ENCODE data around the gene PIAS1.
A peak's percentile ranks its signal among the peaks of the same experiment; 100 is the strongest.

PIAS1 gene

DNA sequence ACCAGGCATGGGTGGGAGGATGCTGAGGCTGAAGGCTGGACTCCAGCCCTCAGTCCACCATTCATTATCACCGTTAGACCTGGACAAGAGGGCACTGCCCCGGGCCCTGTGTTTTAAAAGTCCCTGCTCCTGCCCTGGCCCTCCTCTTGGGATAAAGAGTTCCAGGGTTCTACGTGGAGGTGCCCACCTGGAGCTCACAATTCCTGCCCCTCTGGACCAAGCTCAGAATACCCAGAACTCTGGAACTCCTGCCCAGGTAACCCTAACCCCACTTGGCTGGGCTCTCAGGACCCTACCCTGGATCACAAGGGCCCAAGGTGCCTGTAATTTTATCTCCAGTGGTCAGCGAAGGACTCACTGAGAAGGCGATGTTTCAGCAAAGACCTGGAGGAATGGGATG lies 149.8 kb downstream of the PIAS1 start:
- Histone ChIP-seq H3K36me3 (replicated peaks) (peaks cover 28% of the 10 kb centered on the region), H3K9me3 (no peaks in the 10 kb centered on the region), H3K4me3 (no peak overlapping the region), H3K27me3 (ENCODE audit: low read depth) (no peaks in the 10 kb centered on the region), H3K4me1 (peaks cover 28% of the 10 kb centered on the region)
- in situ Hi-C loops (cut with MboI; ENCODE audit: low sequenced_read_pairs), result no loop called here
- no peak for DNase-seq (ENCODE audit: low spot score in 2 of 2)

DNA sequence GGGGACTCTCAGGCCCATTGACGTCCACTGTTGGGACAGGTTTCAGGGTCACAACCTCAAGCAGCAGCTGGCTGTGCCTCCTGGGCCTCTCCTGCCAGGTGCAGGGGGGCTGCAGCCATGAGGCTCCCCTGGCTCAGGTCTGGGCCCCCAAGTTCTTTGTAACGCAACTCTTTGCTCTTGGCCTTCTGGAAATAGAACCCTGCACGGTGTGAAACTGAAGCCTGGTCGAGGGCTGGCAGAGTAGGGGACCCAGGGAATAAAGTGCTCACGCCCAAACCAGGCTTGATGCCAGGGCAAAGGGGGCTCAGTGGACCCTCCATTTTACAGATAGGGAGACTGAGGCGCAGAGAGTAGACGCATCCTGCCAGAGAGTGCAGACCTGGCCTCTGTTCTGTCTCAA lies 150.2 kb downstream of the PIAS1 start:
- Histone ChIP-seq H3K27me3 (ENCODE audit: low read depth) (no peaks in the 10 kb centered on the region), H3K9me3 (no peaks in the 10 kb centered on the region), H3K4me1 (peaks cover 28% of the 10 kb centered on the region), H3K36me3 (replicated peaks) (peaks cover 32% of the 10 kb centered on the region), H3K4me3 (no peak overlapping the region)
- in situ Hi-C loops (cut with MboI; ENCODE audit: low sequenced_read_pairs), result no loop called here
- no peak for DNase-seq (ENCODE audit: low spot score in 2 of 2)

DNA sequence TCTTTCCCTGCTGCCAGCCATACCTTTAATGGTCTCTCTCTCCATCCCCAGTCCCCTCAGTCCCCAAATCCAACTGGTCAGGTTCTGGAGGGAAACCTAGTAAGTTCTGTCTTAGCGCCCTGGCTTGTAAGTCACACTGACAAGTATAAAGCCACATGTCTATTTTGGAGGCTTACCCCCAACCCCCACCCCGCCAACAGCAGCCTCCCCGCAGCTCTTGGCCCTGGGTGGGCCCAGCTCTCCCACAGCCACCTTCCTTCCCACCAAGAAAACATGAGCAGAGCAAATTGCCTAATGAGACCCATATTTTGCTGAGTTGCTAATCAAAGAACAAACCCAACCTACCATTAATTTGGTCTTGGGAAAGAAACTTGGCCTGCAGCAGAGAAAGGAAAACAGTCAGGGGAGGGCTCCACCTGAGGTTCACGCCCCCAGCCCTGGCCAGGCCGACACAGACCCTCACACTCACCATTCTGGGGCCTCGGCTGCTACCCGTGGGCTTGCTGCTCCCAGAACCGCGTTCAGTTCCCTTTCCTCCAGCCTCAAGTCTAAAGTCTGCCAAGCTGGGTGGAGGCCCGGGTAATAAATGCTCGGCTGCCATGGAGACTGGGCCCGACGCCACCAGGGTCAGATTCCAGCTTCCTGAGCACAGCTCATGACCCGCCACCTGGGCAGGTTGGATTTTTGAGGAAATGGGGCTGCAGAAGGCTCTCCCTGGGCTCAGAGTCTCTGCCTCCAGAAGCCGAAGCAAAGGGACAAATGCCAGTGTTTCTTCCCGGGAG lies 150.9 kb downstream of the PIAS1 start, which contains the start of gene CALML4:
Gene CALML4, minus strand, starts transcription at position 557 of the 782 bp plus-strand sequence. Its CDS starts 85 bp downstream, at position 472.
- Histone ChIP-seq H3K36me3 (replicated peaks) (peaks cover 38% of the 10 kb centered on the region), H3K27me3 (ENCODE audit: low read depth) (no peaks in the 10 kb centered on the region), H3K9me3 (no peaks in the 10 kb centered on the region), H3K4me3 (no peak within 1 kb of the TSS), H3K4me1 (peaks cover 28% of the 10 kb centered on the region)
- in situ Hi-C loops (cut with MboI; ENCODE audit: low sequenced_read_pairs), result no loop called here
- DNase-seq (ENCODE audit: low spot score in 2 of 2), result no peak

DNA sequence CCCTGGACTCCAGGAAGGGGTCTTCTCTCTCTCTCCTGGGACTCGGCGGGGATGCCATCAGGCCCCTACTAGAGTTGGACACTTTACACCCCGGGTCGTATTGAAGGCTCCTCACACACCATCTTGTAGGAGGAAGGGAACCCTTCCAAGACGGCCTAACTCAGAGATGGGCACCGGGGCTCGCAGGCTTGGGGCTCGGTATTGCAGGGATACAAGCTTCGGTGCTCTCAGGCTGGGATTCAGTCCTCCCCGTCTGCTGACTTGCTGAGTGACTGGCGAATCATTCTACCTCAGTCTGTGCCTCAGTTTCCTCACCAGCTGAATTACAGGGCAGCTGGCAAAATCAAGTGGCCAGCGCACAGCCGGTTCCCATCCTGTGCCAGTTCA lies 151.4 kb downstream of the PIAS1 start:
- Histone ChIP-seq H3K4me3 (no peak overlapping the region), H3K4me1 (peaks cover 22% of the 10 kb centered on the region), H3K9me3 (no peaks in the 10 kb centered on the region), H3K27me3 (ENCODE audit: low read depth) (no peaks in the 10 kb centered on the region), H3K36me3 (replicated peaks) (peaks cover 44% of the 10 kb centered on the region)
- in situ Hi-C loops (cut with MboI; ENCODE audit: low sequenced_read_pairs), result no loop called here
- DNase-seq (ENCODE audit: low spot score in 2 of 2), result no peak

DNA sequence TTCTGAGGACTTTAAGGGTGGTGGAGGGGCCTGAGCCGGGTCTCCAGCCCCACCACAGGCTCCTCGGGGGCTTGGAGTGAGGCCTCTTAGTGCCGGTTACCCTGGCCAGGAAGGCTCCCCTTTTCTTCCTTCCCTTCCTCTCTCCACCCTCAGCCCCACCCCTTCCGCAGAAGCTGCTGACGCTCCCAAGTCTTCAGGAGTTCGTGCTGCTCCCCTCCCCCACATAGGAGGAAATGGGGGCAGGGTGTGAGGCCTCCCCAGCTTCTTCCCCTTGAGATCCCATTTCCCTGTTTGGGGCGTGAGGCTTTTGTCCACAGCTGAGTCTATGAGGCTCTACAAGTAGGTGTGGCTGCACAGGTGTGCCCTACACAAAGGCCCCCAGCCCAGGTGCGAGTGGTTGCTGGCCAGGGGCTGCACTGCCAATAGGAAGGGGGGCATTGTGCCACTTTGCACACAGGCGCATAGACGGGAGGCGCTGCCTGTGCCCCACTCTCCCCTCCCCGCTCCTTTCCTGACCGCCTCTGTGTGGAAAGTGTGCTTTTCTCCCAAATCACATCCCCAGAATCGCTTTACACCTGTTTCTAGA lies 151.9 kb downstream of the PIAS1 start:
- in situ Hi-C loops (cut with MboI; ENCODE audit: low sequenced_read_pairs), result no loop called here
- H3K36me3 ChIP-seq (replicated peaks), result peaks cover 49% of the 10 kb centered on the region
- no peak overlapping the region for H3K4me3 ChIP-seq
- H3K9me3 ChIP-seq, result no peaks in the 10 kb centered on the region
- H3K27me3 ChIP-seq (ENCODE audit: low read depth), result no peaks in the 10 kb centered on the region
- peaks cover 18% of the 10 kb centered on the region for H3K4me1 ChIP-seq
- DNase-seq (ENCODE audit: low spot score in 2 of 2), result no peak

DNA sequence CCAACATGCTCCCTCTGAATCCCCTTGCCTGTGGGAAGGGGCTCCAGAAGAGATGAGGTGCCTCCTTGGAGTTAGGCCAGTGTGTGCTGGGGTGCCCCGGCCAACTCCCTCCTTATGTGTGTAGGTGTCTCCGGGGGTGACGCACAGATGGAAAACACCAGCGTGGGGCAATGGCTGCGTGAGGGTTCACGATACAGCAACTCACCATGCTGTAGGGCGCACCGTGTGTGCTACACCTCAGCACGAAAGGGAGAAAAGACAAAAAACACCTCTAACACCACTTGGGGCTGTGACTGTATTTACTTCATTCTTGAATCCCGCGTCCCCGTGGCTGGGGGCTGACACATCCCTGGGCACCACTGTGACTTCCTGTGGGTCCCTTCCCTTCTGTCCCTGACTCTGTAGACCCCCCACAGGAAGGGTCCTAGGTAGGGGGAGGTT lies 152.6 kb downstream of the PIAS1 start:
- in situ Hi-C loops (cut with MboI; ENCODE audit: low sequenced_read_pairs), result no loop called here
- no peaks in the 10 kb centered on the region for H3K27me3 ChIP-seq (ENCODE audit: low read depth)
- no peaks in the 10 kb centered on the region for H3K9me3 ChIP-seq
- H3K4me3 ChIP-seq, result no peak overlapping the region
- peaks cover 11% of the 10 kb centered on the region for H3K4me1 ChIP-seq
- peak in 1 of 2 experiments; percentile 8 for DNase-seq (ENCODE audit: low spot score in 2 of 2)
- peaks cover 54% of the 10 kb centered on the region for H3K36me3 ChIP-seq (replicated peaks)

DNA sequence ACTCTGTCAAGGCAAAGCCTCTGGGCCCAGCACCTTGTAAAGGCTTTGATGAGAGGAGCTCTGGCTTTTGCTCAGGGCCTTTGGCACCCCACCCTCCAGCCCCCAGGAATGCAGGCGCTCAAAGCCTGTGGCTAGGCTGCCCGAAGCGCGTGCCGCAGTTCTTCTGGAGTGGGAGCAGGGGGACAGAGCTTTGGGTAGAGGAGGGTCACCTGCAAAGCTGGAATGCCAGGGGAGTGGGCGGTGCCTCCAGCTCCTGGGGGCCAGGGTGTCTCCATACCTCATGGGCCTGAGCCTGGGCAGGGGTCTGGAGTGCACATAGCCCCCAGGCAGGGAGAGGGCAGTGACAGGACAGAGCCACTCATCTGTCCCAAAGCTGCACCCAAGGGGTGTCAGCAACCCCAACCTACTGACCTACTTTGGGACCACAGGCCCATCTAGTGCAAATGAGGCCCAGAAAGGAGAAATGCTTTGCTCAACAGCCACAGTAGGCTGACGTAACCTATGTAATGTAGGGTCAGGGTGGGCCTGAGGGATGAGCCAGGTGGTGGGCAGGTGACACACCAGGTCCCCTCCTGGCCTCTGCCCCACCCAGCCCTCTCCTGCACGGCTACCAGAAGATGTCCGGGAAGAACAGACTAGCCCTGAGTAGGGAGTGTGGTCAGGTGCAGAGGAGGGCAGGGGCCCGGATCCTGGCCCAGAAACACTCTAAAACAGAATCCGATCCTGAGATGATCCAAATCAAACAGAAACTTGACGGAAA lies 153.2 kb downstream of the PIAS1 start:
- Histone ChIP-seq H3K36me3 (replicated peaks) (peaks cover 59% of the 10 kb centered on the region), H3K9me3 (no peaks in the 10 kb centered on the region), H3K27me3 (ENCODE audit: low read depth) (no peaks in the 10 kb centered on the region), H3K4me3 (no peak overlapping the region), H3K4me1 (peaks cover 7% of the 10 kb centered on the region)
- peak in 1 of 2 experiments; percentile 7 for DNase-seq (ENCODE audit: low spot score in 2 of 2)
- in situ Hi-C loops (cut with MboI; ENCODE audit: low sequenced_read_pairs), result no loop called here

DNA sequence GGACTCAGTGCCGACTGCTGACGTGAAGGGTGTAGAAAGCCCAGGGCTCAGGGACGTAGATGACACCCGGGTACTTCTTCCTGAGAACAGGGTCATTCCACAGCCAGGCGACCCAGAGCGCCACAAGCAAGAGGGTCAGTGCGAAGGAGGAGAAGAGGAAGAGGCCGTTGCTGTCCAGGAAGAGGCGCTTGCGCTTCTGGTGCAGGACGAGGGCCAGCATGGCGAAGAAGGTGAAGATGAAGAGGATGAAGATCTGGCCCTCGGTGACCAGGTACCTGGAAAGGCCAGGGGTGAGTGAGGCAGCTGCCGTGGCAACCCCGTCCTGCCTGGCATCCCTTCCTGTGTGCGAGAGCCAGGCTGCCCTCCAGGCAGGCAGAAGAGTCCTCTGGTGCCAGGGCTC lies 154.0 kb downstream of the PIAS1 start:
- H3K36me3 ChIP-seq (replicated peaks), result peaks cover 65% of the 10 kb centered on the region
- H3K27me3 ChIP-seq (ENCODE audit: low read depth), result no peaks in the 10 kb centered on the region
- no peak overlapping the region for H3K4me3 ChIP-seq
- peaks cover 2% of the 10 kb centered on the region; the same call in 1 of the 2 replicates for H3K4me1 ChIP-seq
- in situ Hi-C loops (cut with MboI; ENCODE audit: low sequenced_read_pairs), result no loop called here
- no peaks in the 10 kb centered on the region for H3K9me3 ChIP-seq
- DNase-seq (ENCODE audit: low spot score in 2 of 2), result peak in 1 of 2 experiments; percentile 8

DNA sequence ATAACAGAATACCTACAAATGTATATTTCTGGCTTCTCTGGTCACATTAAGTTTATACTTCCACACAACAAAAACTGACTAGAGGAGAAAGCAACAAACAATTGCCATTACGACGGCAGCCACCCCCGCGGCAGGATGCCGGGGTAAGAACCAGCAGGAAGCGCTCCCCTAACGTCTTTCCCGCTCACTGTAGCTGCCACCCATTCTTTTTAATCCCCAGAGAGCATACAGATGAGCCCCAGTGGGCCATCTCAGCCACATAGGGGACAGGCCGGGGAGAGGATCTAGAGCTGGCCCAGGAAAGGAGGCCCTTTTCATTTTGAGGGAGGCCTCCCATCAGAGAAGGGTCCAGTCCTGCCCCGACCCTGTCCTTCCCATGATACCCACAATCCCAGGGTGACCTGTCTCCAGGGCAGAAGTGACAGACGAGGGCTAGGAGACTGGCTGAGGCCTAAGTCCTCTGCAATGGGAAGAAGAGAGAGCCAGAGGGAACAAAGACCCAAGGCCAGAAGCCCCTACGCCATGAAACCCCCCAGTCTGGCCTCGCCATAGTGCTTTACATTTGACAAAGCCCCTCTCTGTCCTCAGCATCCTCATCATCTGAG lies 154.6 kb downstream of the PIAS1 start:
- peak in 1 of 2 experiments; percentile 7 for DNase-seq (ENCODE audit: low spot score in 2 of 2)
- Histone ChIP-seq H3K9me3 (no peaks in the 10 kb centered on the region), H3K27me3 (ENCODE audit: low read depth) (no peaks in the 10 kb centered on the region), H3K36me3 (replicated peaks) (peaks cover 71% of the 10 kb centered on the region), H3K4me3 (no peak overlapping the region), H3K4me1 (no peaks in the 10 kb centered on the region)
- in situ Hi-C loops (cut with MboI; ENCODE audit: low sequenced_read_pairs), result no loop called here

DNA sequence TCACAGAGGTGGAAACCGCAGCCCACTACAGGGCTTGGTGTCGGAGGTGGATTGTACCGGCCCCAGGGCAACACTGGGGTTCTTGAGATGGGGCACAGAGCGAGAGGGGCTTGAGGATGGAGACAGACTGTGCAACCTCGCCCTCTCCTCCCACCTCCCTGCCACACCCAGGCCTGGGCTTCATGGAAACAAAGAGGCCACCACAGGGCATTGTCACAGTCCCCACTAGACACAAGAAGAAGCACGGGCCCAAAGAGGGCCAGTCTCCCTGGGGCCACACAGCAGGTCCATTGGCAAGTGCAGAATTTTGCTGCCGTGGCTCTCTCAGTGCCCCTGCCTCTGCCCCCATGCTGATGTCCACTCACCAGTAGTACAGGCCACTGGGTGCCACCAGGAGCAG lies 155.2 kb downstream of the PIAS1 start:
- H3K27me3 ChIP-seq (ENCODE audit: low read depth), result no peaks in the 10 kb centered on the region
- H3K36me3 ChIP-seq (replicated peaks), result peaks cover 74% of the 10 kb centered on the region
- no peaks in the 10 kb centered on the region for H3K9me3 ChIP-seq
- no peaks in the 10 kb centered on the region for H3K4me1 ChIP-seq
- in situ Hi-C loops (cut with MboI; ENCODE audit: low sequenced_read_pairs), result no loop called here
- DNase-seq (ENCODE audit: low spot score in 2 of 2), result no peak
- no peak overlapping the region for H3K4me3 ChIP-seq

DNA sequence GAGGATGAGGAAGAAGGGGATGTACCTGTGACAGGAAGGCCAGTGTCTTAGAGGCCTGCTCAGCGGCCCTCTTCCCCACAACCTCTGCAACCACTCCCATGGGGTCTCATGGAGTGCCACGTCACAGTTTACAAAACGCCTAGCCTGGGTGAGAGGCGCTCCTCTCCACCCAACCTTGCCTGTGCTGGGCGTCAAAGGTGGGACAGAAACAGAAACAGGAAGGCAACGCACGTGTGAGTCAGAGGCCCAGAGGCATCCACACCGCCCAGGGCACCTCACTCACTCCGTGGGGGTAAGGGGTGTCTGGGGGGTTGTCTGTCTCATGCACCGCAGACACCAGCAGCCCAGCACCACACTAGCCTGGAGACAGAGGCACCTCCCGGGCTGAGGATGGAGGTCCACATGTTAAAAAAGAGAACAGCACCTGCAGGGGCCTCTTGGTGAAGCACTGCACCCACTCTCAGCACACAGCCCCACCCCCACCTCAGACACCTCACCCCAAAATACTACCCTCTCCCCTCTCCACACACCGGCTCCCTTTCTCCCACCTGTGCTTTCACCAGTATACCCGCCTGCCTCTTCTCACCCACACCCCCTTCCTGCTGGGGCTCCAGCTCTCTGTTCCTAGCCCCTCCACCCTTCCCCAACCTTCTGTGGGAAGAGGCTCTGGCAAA lies 155.8 kb downstream of the PIAS1 start:
- peaks cover 78% of the 10 kb centered on the region for H3K36me3 ChIP-seq (replicated peaks)
- no peak overlapping the region for H3K4me3 ChIP-seq
- no peak for DNase-seq (ENCODE audit: low spot score in 2 of 2)
- H3K9me3 ChIP-seq, result no peaks in the 10 kb centered on the region
- in situ Hi-C loops (cut with MboI; ENCODE audit: low sequenced_read_pairs), result no loop called here
- H3K4me1 ChIP-seq, result no peaks in the 10 kb centered on the region
- H3K27me3 ChIP-seq (ENCODE audit: low read depth), result no peaks in the 10 kb centered on the region

DNA sequence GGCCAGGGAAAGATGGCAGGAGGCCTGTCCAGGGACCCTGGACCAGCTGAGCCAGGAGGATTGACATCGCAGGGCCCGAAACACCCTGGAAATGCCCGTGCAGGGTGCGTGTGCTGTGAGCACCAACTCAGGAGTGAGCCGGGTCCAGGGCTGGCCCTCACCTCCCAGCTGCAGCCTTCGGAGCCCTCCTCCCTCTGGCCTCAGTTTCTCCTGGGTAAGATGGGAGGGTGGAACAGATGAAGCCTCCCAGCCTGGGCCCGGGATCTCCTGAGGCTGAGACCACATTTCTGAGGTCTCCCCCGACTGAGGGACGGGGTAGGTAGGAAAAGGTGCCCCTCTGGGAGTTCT lies 156.3 kb downstream of the PIAS1 start:
- Histone ChIP-seq H3K4me1 (no peaks in the 10 kb centered on the region), H3K27me3 (ENCODE audit: low read depth) (no peaks in the 10 kb centered on the region), H3K36me3 (replicated peaks) (peaks cover 78% of the 10 kb centered on the region), H3K9me3 (no peaks in the 10 kb centered on the region), H3K4me3 (no peak overlapping the region)
- in situ Hi-C loops (cut with MboI; ENCODE audit: low sequenced_read_pairs), result no loop called here
- no peak for DNase-seq (ENCODE audit: low spot score in 2 of 2)
